ACC112 (cell line): ENCODE measurements around the gene IL12A.

ENCODE experiments used
- H2AFZ ChIP-seq: fragments of 200-600 bp; sonication (generic); one replicate; pipeline ENCODE4 v1.6.0; 2017; ENCODE audit warnings: antibody characterized with exemption, low read length; ENCODE audit not compliant: unreplicated experiment
- H3K27ac ChIP-seq: fragments of 200-600 bp; sonication (generic); 2 replicates; pipeline ENCODE4 v1.5.1; 2014; ENCODE audit warnings: low read depth, mild to moderate bottlenecking, antibody characterized with exemption, low read length, moderate library complexity
- H3K27me3 ChIP-seq: fragments of 200-600 bp; sonication (generic); 2 replicates; pipeline ENCODE4 v1.6.1; 2014; ENCODE audit warnings: mild to moderate bottlenecking, antibody characterized with exemption, low read length, moderate library complexity, mixed read lengths; ENCODE audit not compliant: insufficient read depth
- H3K36me3 ChIP-seq: fragments of 200-600 bp; sonication (generic); 2 replicates; pipeline ENCODE4 v1.6.1; 2016; ENCODE audit warnings: mild to moderate bottlenecking, antibody characterized with exemption, low read length, moderate library complexity, mixed read lengths; ENCODE audit not compliant: insufficient read depth
- H3K4me1 ChIP-seq: fragments of 200-600 bp; sonication (generic); one replicate; pipeline ENCODE4 v1.6.1; 2016; ENCODE audit warnings: low read length, mixed read lengths; ENCODE audit not compliant: insufficient read depth, unreplicated experiment, control insufficient read depth
- H3K4me3 ChIP-seq: fragments of 200-600 bp; sonication (generic); 2 replicates; pipeline ENCODE4 v1.5.1; 2014; ENCODE audit warnings: mild to moderate bottlenecking, low read depth, low read length
- H3K79me2 ChIP-seq: fragments of 200-600 bp; sonication (generic); one replicate; pipeline ENCODE4 v1.6.0; 2016; ENCODE audit warnings: low read length; ENCODE audit not compliant: control insufficient read depth, unreplicated experiment, insufficient read depth

IL12A gene

DNA sequence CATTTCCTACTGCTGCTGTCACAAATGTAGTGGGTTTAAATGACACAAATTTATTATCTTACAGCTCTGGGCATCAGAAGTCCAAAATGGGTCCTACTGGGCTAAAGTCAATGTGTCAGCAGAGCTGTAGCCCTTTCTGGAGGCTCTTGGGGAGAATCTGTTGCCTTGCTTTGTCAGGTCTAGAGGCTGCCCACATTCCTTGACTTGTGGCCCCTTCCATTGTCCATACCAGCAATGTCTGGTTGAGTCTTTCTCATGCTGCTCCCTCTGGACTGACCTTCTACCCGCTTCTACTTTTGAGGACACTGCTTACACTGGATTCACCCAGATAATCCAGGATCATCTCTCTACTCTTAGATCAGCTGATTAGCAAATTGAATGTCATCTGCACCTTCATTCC lies 3.0 kb downstream of the IL12A start:
- Histone ChIP-seq H2AFZ (no peak overlapping the region), H3K36me3 (peaks cover 7% of the 10 kb centered on the region), H3K4me1 (peaks cover 51% of the 10 kb centered on the region), H3K79me2 (peaks cover 7% of the 10 kb centered on the region), H3K27me3 (no peaks in the 10 kb centered on the region), H3K27ac (no peak overlapping the region), H3K4me3 (no peak overlapping the region)

DNA sequence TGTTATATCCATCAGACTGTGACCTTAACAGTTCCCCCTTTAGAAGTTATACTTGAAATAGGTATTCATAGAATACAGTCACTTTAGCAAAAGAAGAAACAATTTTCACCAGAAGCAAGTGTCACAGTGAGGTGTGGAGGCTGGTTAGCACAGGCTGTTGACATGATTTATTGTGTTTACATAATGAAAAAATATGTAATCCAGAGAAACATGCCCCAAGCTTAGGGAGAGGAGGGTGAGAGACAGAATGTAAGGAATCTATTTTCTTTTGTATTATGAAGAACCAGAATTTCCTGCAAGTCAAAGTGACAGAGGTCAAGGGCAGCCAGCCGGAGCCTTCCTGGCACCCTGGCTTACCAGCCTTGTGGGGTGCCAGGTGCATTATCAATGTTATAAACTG lies 4.0 kb downstream of the IL12A start:
- H3K36me3 ChIP-seq, result peaks cover 7% of the 10 kb centered on the region
- H3K4me1 ChIP-seq, result peaks cover 43% of the 10 kb centered on the region
- H3K27ac ChIP-seq, result no peak overlapping the region
- no peaks in the 10 kb centered on the region for H3K27me3 ChIP-seq
- no peak overlapping the region for H2AFZ ChIP-seq
- peaks cover 7% of the 10 kb centered on the region for H3K79me2 ChIP-seq
- no peak overlapping the region for H3K4me3 ChIP-seq

DNA sequence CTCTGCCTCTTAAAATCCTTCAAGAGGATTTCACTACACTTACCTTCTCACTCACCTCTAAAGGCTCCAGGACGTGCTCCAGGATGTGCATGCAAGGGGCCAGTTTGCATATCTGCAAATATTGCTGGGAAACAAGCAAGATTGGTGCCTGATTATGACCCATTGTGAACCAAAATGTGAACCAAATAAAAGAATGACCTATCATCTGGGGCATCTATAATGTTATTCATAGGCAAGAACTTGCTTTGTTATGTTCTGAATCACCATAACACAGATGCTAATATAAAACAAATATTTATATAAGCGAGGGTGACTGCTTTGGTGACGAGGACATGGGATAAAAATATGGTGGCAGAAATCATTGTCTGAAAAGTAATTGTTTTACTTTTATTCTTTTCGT lies 5.5 kb downstream of the IL12A start:
- Histone ChIP-seq H3K27me3 (no peaks in the 10 kb centered on the region), H3K4me3 (no peak overlapping the region), H3K36me3 (peaks cover 7% of the 10 kb centered on the region), H3K79me2 (peaks cover 6% of the 10 kb centered on the region), H3K27ac (no peak overlapping the region; the same call in 1 of the 2 replicates), H3K4me1 (peaks cover 35% of the 10 kb centered on the region), H2AFZ (no peak overlapping the region)

DNA sequence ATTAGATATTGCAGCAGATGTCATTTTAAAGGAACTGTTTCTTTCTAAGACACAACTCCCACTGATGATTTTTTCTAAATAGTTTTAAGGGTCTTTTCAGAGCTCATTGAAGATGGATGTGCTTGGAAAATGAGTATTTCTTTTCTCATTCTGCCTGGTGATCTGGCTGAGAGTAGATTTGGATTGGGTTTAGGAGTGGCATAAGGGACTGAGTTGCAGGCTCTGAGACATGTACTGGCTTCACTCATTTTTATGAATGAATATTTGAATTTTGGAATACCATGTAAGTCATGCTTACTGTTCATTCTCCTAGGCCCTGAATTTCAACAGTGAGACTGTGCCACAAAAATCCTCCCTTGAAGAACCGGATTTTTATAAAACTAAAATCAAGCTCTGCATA lies 6.5 kb downstream of the IL12A start:
- H3K4me1 ChIP-seq, result peaks cover 30% of the 10 kb centered on the region
- H3K79me2 ChIP-seq, result no peaks in the 10 kb centered on the region
- H3K4me3 ChIP-seq, result no peak overlapping the region
- no peaks in the 10 kb centered on the region for H3K27me3 ChIP-seq
- H2AFZ ChIP-seq, result no peak overlapping the region
- H3K36me3 ChIP-seq, result peaks cover 7% of the 10 kb centered on the region
- H3K27ac ChIP-seq, result no peak overlapping the region

DNA sequence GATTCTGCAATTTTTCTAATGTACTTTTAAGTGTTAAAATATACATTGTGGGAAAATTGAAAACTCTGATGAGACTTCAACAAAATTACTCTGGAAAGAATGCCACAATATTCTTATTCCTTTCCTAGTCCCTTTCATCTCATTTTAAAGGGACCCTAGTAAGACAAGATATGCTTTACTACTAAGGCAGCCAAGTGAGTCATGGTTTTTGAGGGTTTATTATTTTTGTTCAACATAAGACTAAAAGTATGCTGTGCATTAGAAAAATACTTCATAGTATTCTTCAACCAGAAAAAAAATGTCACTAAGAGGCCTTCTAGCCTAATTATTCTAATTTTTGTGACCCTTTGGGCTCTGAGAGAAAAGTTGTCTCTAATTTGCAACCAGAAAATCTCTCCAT lies 7.4 kb downstream of the IL12A start:
- Histone ChIP-seq H3K27ac (no peak overlapping the region), H3K36me3 (peaks cover 7% of the 10 kb centered on the region), H3K4me1 (peaks cover 25% of the 10 kb centered on the region), H3K27me3 (no peaks in the 10 kb centered on the region), H2AFZ (no peak overlapping the region), H3K4me3 (no peak overlapping the region), H3K79me2 (no peaks in the 10 kb centered on the region)

DNA sequence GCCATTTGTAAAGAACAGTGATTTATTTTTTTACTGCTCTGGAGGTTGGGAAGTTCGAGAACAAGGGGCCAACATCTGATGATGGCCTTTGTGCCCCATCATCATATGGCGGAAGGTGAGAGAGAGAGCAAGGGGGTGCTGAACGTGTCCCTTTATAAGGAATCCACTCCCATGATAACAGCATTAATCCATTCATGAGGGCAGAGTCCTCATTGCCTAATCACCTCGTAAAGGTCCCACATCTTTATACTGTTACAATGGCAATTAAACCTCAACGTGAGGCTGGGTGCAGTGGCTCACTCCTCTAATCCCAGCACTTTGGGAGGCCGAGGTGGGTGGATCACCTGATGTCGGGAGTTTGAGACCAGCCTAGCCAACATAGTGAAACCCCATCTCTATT lies 8.3 kb downstream of the IL12A start:
- Histone ChIP-seq H3K27ac (no peak overlapping the region), H3K36me3 (no peaks in the 10 kb centered on the region), H2AFZ (no peak overlapping the region), H3K27me3 (no peaks in the 10 kb centered on the region), H3K4me1 (peaks cover 25% of the 10 kb centered on the region), H3K4me3 (no peak overlapping the region), H3K79me2 (no peaks in the 10 kb centered on the region)

DNA sequence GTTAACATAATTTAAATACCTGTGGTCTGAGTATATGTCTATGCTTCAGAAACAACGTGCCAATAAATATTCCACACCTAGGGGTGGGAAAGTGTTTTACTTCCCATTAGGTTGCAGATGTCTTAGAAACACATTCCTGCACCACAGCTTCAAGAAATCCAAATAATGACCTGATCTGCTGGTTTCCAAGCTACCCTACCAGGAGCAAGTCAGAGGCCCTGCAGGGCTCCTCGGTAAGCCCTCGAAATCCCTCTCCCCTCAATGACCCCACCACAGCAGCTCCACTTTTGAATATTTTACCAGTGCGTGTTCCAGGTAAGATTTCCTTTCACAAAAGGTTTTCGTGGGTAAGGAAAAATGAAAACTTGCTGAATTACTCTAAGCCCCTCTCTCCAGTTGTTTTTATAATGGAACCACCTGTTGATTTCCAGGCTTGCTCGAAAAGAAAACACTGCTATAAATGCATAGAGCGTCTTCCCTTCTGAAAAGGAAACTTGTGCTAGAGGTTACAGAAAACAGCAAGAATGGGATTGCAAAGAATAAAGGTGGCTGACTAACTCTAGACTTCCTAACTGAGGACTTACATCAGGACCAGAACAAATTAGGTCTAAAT lies 12.6 kb downstream of the IL12A start:
- Histone ChIP-seq H3K79me2 (no peaks in the 10 kb centered on the region), H2AFZ (no peak overlapping the region), H3K4me3 (no peak overlapping the region), H3K36me3 (no peaks in the 10 kb centered on the region), H3K27me3 (no peaks in the 10 kb centered on the region), H3K27ac (no peak overlapping the region), H3K4me1 (peaks cover 9% of the 10 kb centered on the region)

DNA sequence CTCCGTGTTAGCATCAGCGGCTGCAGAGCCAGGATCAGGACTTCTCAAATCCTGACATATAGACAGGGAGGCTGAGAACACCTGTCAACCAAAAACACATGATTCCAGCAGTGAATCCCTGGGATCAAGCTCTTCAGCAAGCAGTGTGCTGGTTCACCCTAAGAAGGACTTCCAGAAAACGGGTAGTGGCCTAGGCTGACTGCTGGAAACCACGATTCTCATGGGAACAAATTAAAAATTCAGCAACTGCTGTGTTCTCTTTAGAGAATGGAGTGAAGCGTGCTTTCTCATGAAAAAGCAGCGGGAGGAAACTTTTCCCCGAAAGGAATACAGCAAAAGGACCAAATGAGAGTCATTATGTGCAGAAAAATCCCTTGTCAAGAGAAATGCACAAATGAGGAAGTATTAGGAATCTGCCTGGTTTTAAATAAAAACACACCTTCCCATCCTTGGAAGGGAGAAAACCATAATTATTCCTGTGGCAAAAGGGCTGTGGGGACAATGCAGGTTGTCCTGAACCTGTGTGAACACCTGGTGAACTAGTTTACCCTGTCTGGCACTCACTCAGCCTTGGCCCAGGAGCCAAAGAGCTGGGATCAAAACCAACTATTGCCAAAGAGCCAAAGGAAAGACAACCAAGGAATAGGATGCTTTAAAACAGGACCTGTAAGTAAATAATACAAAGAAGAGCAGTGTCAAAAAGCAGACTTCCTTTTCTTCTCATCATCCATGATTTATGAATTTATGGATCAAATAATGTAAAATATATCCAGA lies 13.4 kb downstream of the IL12A start:
- H2AFZ ChIP-seq, result no peak overlapping the region
- peaks cover 14% of the 10 kb centered on the region for H3K4me1 ChIP-seq
- no peaks in the 10 kb centered on the region for H3K27me3 ChIP-seq
- no peaks in the 10 kb centered on the region for H3K36me3 ChIP-seq
- H3K4me3 ChIP-seq, result no peak overlapping the region
- no peaks in the 10 kb centered on the region for H3K79me2 ChIP-seq
- H3K27ac ChIP-seq, result no peak overlapping the region

DNA sequence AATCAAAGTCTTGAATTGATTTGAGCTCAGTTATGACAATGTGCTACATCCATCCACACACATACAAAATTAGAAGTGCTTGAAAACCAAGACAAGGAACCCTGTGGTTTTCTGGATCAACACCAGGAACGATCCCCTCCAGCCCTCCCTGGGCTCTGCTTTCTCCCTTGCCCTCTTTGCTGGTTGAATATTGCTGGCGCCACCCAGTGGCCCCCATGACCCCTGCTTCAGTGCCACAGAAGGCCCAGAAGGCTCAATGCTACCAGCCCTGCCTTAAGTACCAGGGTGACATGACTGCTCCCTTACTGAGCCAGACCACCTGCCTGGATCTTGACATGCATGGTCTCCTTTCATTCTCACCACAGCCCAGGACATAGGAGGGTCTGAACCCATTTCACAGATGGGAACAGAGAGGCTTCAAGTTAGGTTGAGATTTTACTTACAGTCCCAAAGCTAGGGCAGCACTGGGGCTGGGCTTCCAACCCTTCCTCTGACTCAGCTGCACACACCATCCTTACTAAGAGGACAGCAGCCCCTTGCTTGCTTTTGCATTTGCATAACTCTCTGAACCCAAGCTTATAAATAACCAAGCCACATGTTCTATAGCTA lies 15.0 kb downstream of the IL12A start:
- no peaks in the 10 kb centered on the region for H3K36me3 ChIP-seq
- no peaks in the 10 kb centered on the region for H3K27me3 ChIP-seq
- no peak overlapping the region for H3K27ac ChIP-seq
- no peaks in the 10 kb centered on the region for H3K79me2 ChIP-seq
- H3K4me3 ChIP-seq, result no peak overlapping the region
- H2AFZ ChIP-seq, result peak overlapping the region; percentile 50
- H3K4me1 ChIP-seq, result peaks cover 14% of the 10 kb centered on the region

DNA sequence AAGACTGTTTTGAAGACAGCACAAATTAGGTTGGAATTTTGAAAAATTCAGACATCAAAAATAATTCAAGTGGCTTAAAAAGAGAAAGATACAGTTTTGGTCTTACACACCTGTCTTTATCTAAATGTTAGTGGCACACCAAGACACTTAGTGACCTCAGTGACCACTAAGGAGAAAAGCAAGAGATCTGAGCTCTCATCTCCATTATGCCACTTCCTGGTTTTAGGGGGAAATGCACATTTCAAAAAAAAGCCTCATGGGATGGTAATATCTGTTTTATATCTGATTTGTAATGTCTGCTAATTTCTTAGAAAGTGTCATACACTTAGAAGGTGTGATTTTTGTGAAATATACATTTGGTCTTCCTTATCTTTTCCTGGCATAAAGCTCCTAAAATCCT lies 16.4 kb downstream of the IL12A start:
- Histone ChIP-seq H2AFZ (no peak overlapping the region), H3K27ac (no peak overlapping the region), H3K4me1 (peaks cover 14% of the 10 kb centered on the region), H3K36me3 (no peaks in the 10 kb centered on the region), H3K27me3 (no peaks in the 10 kb centered on the region), H3K79me2 (no peaks in the 10 kb centered on the region), H3K4me3 (no peak overlapping the region)
